Activated T-helper 1 cell treated with Interleukin-2 at 50 U/mL for 16 hours (primary cell): ENCODE data around the gene MCUB.

Experiments used
- DNase-seq: peaks from one replicate; pipeline ENCODE4 v3.0.0-alpha.2; 2020; ENCODE audit warnings: low read depth

Gene MCUB

GRCh38 chr4:109682875-109683274 lies 122.8 kb downstream of the MCUB start:
- no peak for DNase-seq

GRCh38 chr4:109683621-109684253 lies 123.7 kb downstream of the MCUB start:
- no peak for DNase-seq

GRCh38 chr4:109684727-109685126 lies 124.7 kb downstream of the MCUB start:
- no peak for DNase-seq

GRCh38 chr4:109690690-109691410 lies 130.8 kb downstream of the MCUB start:
- no peak for DNase-seq

- no peak for DNase-seq
Measured at GRCh38 chr4:109691411-109691920, 131.4 kb downstream of the MCUB start.

- DNase-seq: no peak
Measured at GRCh38 chr4:109698656-109699055, 138.6 kb downstream of the MCUB start.

- DNase-seq: no peak
Measured at GRCh38 chr4:109699553-109700225, 139.6 kb downstream of the MCUB start.

GRCh38 chr4:109701566-109702410 lies 141.7 kb downstream of the MCUB start:
- no peak for DNase-seq

GRCh38 chr4:109702950-109703663 lies 143.1 kb downstream of the MCUB start, which contains the start of gene CASP6:
CASP6 (minus strand) TSS chr4:109703445; CDS start chr4:109703395, 50 bp downstream.
- DNase-seq: peak; percentile 64

- DNase-seq: no peak
Measured at GRCh38 chr4:109703664-109704361, 143.8 kb downstream of the MCUB start.

GRCh38 chr4:109708435-109708834 lies 148.4 kb downstream of the MCUB start:
- no peak for DNase-seq

GRCh38 chr4:109708990-109709389 lies 148.9 kb downstream of the MCUB start:
- no peak for DNase-seq

- no peak for DNase-seq
Measured at GRCh38 chr4:109713500-109713899, 153.5 kb downstream of the MCUB start.

- DNase-seq: no peak
Measured at GRCh38 chr4:109718759-109719158, 158.7 kb downstream of the MCUB start.

- no peak for DNase-seq
Measured at GRCh38 chr4:109719604-109720003, 159.6 kb downstream of the MCUB start.

- DNase-seq: no peak
Measured at GRCh38 chr4:109721033-109721432, 161.0 kb downstream of the MCUB start.

GRCh38 chr4:109722357-109722756 lies 162.3 kb downstream of the MCUB start:
- no peak for DNase-seq

- DNase-seq: no peak
Measured at GRCh38 chr4:109723110-109723509, 163.1 kb downstream of the MCUB start.

- DNase-seq: no peak
Measured at GRCh38 chr4:109728385-109728784, 168.3 kb downstream of the MCUB start.

- DNase-seq: no peak
Measured at GRCh38 chr4:109729117-109729717, 169.2 kb downstream of the MCUB start.
